Trophoblast cell (in vitro differentiated cells and primary cell): ENCODE results near the gene CEP162.

Source experiments
- DNase-seq, 2 donors: peaks; one replicate each; pipeline ENCODE4 v3.0.0-alpha.2; 2016
- H2AFZ ChIP-seq: 2 replicates; pipeline ENCODE4 v1.6.1; 2013; ENCODE audit warnings: low read length, moderate library complexity, mild to moderate bottlenecking; ENCODE audit not compliant: insufficient read depth, poor library complexity
- H2AK5ac ChIP-seq: 2 replicates; pipeline ENCODE4 v1.6.1; 2013; ENCODE audit warnings: mild to moderate bottlenecking, low read length
- H2BK120ac ChIP-seq: 2 replicates; pipeline ENCODE4 v1.6.1; 2013; ENCODE audit warnings: low read length, mild to moderate bottlenecking, moderate library complexity; ENCODE audit not compliant: insufficient read depth, poor library complexity
- H2BK12ac ChIP-seq: 2 replicates; pipeline ENCODE4 v1.6.1; 2013; ENCODE audit warnings: mild to moderate bottlenecking, low read length, moderate library complexity
- H2BK5ac ChIP-seq: 2 replicates; pipeline ENCODE4 v1.6.1; 2013; ENCODE audit warnings: low read length, low read depth, moderate library complexity, mild to moderate bottlenecking; ENCODE audit not compliant: poor library complexity
- H3K14ac ChIP-seq: 2 replicates; pipeline ENCODE4 v1.6.1; 2013; ENCODE audit warnings: mild to moderate bottlenecking, low read length
- H3K18ac ChIP-seq: 2 replicates; pipeline ENCODE4 v1.6.1; 2013; ENCODE audit warnings: mild to moderate bottlenecking, low read length
- H3K23ac ChIP-seq: 2 replicates; pipeline ENCODE4 v1.6.1; 2013; ENCODE audit warnings: low read length
- H3K27ac ChIP-seq: 2 replicates; pipeline ENCODE4 v1.5.1; 2013; ENCODE audit warnings: low read depth, mild to moderate bottlenecking, inconsistent platforms, low read length, moderate library complexity
- H3K27me3 ChIP-seq: 2 replicates; pipeline ENCODE4 v1.6.1; 2013; ENCODE audit warnings: inconsistent platforms, mild to moderate bottlenecking, low read length, moderate library complexity; ENCODE audit not compliant: insufficient read depth
- H3K36me3 ChIP-seq, 2 experiments: 1 replicate in 1 of 2; 2 replicates in 1 of 2; pipeline ENCODE4 v1.6.1; 2013; ENCODE audit warnings: low read length in 2 of 2, mild to moderate bottlenecking in 2 of 2, moderate library complexity in 1 of 2; ENCODE audit not compliant: insufficient read depth in 2 of 2, control insufficient read depth in 1 of 2
- H3K4ac ChIP-seq: 2 replicates; pipeline ENCODE4 v1.6.1; 2013; ENCODE audit warnings: low read depth, mild to moderate bottlenecking, low read length, moderate library complexity
- H3K4me1 ChIP-seq, 2 experiments: 1 replicate in 1 of 2; 2 replicates in 1 of 2; pipeline ENCODE4 v1.6.1; 2013; ENCODE audit warnings: low read length in 2 of 2, mild to moderate bottlenecking in 2 of 2, moderate library complexity in 1 of 2; ENCODE audit not compliant: insufficient read depth in 2 of 2, control insufficient read depth in 1 of 2
- H3K4me2 ChIP-seq: 2 replicates; pipeline ENCODE4 v1.6.1; 2013; ENCODE audit warnings: inconsistent platforms, mild to moderate bottlenecking, low read length, moderate library complexity
- H3K4me3 ChIP-seq: 2 replicates; pipeline ENCODE4 v1.5.1; 2013; ENCODE audit warnings: mild to moderate bottlenecking, low read depth, low read length, inconsistent platforms
- H3K79me1 ChIP-seq: one replicate; pipeline ENCODE4 v1.6.1; 2013; ENCODE audit warnings: low read length
- H3K79me2 ChIP-seq: 2 replicates; pipeline ENCODE4 v1.6.1; 2013; ENCODE audit warnings: low read length, mild to moderate bottlenecking; ENCODE audit not compliant: control insufficient read depth, insufficient read depth, poor library complexity
- H3K9ac ChIP-seq: 2 replicates; pipeline ENCODE4 v1.6.1; 2013; ENCODE audit warnings: mild to moderate bottlenecking, low read length
- H3K9me3 ChIP-seq: 2 replicates; pipeline ENCODE4 v1.6.1; 2013; ENCODE audit warnings: low read depth, mild to moderate bottlenecking, control low read depth, inconsistent platforms, low read length; ENCODE audit not compliant: insufficient read depth
- H4K12ac ChIP-seq: 2 replicates; pipeline ENCODE4 v1.6.1; 2013; ENCODE audit warnings: low read depth, mild to moderate bottlenecking, low read length, moderate library complexity
- H4K8ac ChIP-seq: 2 replicates; pipeline ENCODE4 v1.6.1; 2013; ENCODE audit warnings: low read depth, mild to moderate bottlenecking, low read length, moderate library complexity
- H4K91ac ChIP-seq: one replicate; pipeline ENCODE4 v1.6.1; 2013; ENCODE audit warnings: low read depth, mild to moderate bottlenecking, low read length, moderate library complexity
- WGBS: extraction: QIAGEN DNeasy Blood & Tissue Kit; methylation state at CpG from one replicate; pipeline ENCODE4 v1.1.7; 2013; ENCODE audit warnings: missing lambda C conversion rate; ENCODE audit not compliant: insufficient read length, insufficient coverage; ENCODE audit errors: extremely low coverage; 5-methylcytosine and 5-hydroxymethylcytosine counted together

The CEP162 gene

GRCh38 chr6:84260926-84261325 lies 33.5 kb upstream of the CEP162 start:
- Histone ChIP-seq H4K91ac (no peak overlapping the region), H3K36me3 (no peaks in the 10 kb centered on the region), H3K18ac (no peak overlapping the region), H2AK5ac (no peak overlapping the region), H3K9ac (no peak overlapping the region), H3K9me3 (no peaks in the 10 kb centered on the region), H2BK12ac (no peak overlapping the region), H3K14ac (no peak overlapping the region), H3K23ac (no peak overlapping the region), H3K4me2 (no peak overlapping the region), H3K27me3 (no peaks in the 10 kb centered on the region), H3K79me1 (no peaks in the 10 kb centered on the region), H3K4ac (no peak overlapping the region), H4K12ac (no peak overlapping the region), H3K4me3 (no peak overlapping the region), H4K8ac (no peak overlapping the region), H3K27ac (no peak overlapping the region), H2AFZ (no peak overlapping the region), H3K4me1 (peaks cover 0 to 3% of the 10 kb centered on the region in 2 experiments), H3K79me2 (no peaks in the 10 kb centered on the region), H2BK120ac (no peak overlapping the region), H2BK5ac (no peak overlapping the region)
- WGBS = no CpG with 5 or more reads among the region's 3 CpGs
- DNase-seq = no peak

- Histone ChIP-seq H3K27me3 (no peaks in the 10 kb centered on the region), H2AK5ac (no peak overlapping the region), H3K27ac (no peak overlapping the region), H3K9me3 (no peaks in the 10 kb centered on the region), H2BK5ac (no peak overlapping the region), H4K12ac (no peak overlapping the region), H3K79me1 (no peaks in the 10 kb centered on the region), H3K4me3 (no peak overlapping the region), H3K4me1 (peaks cover 0 to 3% of the 10 kb centered on the region in 2 experiments), H3K79me2 (no peaks in the 10 kb centered on the region), H2BK120ac (no peak overlapping the region), H3K14ac (no peak overlapping the region), H3K4ac (no peak overlapping the region), H3K4me2 (no peak overlapping the region), H4K8ac (no peak overlapping the region), H3K23ac (no peak overlapping the region), H3K36me3 (no peaks in the 10 kb centered on the region), H4K91ac (no peak overlapping the region), H2BK12ac (no peak overlapping the region), H3K18ac (no peak overlapping the region), H3K9ac (no peak overlapping the region), H2AFZ (no peak overlapping the region)
- WGBS = no CpG with 5 or more reads among the region's 4 CpGs
- no peak for DNase-seq
These were observed 32.8 kb upstream of the CEP162 start for GRCh38 chr6:84260196-84260595.

GRCh38 chr6:84258866-84259265 lies 31.4 kb upstream of the CEP162 start:
- Histone ChIP-seq H4K12ac (no peak overlapping the region), H3K9me3 (no peaks in the 10 kb centered on the region), H2AK5ac (no peak overlapping the region), H3K4me2 (no peak overlapping the region), H3K36me3 (no peaks in the 10 kb centered on the region), H3K79me1 (no peaks in the 10 kb centered on the region), H3K9ac (no peak overlapping the region), H3K4me3 (no peak overlapping the region), H3K79me2 (no peaks in the 10 kb centered on the region), H3K23ac (no peak overlapping the region), H3K18ac (no peak overlapping the region), H4K8ac (no peak overlapping the region), H2AFZ (no peak overlapping the region), H3K27me3 (no peaks in the 10 kb centered on the region), H3K27ac (no peak overlapping the region), H2BK5ac (no peak overlapping the region), H2BK12ac (no peak overlapping the region), H3K4ac (no peak overlapping the region), H3K4me1 (peaks cover 0 to 3% of the 10 kb centered on the region in 2 experiments), H3K14ac (no peak overlapping the region), H2BK120ac (no peak overlapping the region), H4K91ac (no peak overlapping the region)
- DNase-seq = no peak
- WGBS = no CpG with 5 or more reads among the region's 4 CpGs

- no peak overlapping the region for H4K91ac ChIP-seq
- no peak overlapping the region for H4K8ac ChIP-seq
- no peak overlapping the region for H2BK120ac ChIP-seq
- no peaks in the 10 kb centered on the region for H3K27me3 ChIP-seq
- H2AFZ ChIP-seq = no peak overlapping the region
- DNase-seq = no peak
- no peaks in the 10 kb centered on the region for H3K36me3 ChIP-seq
- no peak overlapping the region for H3K4me2 ChIP-seq
- no peak overlapping the region for H2BK5ac ChIP-seq
- no peak overlapping the region for H3K27ac ChIP-seq
- H3K4me3 ChIP-seq = no peak overlapping the region
- H3K79me1 ChIP-seq = no peaks in the 10 kb centered on the region
- no peak overlapping the region for H3K23ac ChIP-seq
- no peak overlapping the region for H3K14ac ChIP-seq
- no peak overlapping the region for H2AK5ac ChIP-seq
- H3K9ac ChIP-seq = no peak overlapping the region
- H2BK12ac ChIP-seq = no peak overlapping the region
- no peak overlapping the region for H4K12ac ChIP-seq
- no peak overlapping the region for H3K4ac ChIP-seq
- H3K4me1 ChIP-seq = no peaks in the 10 kb centered on the region
- no peak overlapping the region for H3K18ac ChIP-seq
- H3K9me3 ChIP-seq = no peaks in the 10 kb centered on the region
- no CpG with 5 or more reads among the region's 2 CpGs for WGBS
- no peaks in the 10 kb centered on the region for H3K79me2 ChIP-seq
These were observed 30.8 kb upstream of the CEP162 start for GRCh38 chr6:84258268-84258667.
